Mucosa of descending colon (tissue), 3 donors: Measurements from ENCODE around the gene NOS1. TPM values are rescaled to one million over a fixed set of nuclear protein-coding genes. Genes with fewer than 3 reads are reported as not detected.

ENCODE experiments used
- ATAC-seq: fragments of 200-7000 bp; cut with Tn5 transposase; one replicate; pipeline ENCODE4 v1.9.1; 2020; ENCODE audit warnings: mild to moderate bottlenecking, moderate library complexity
- DNase-seq, 3 donors: peaks; one replicate each; pipeline ENCODE4 v3.0.0-alpha.2; 2020
- H3K36me3 ChIP-seq: fragments of 200-600 bp; one replicate; pipeline ENCODE4 v1.8.0; 2021; ENCODE audit warnings: low read depth, mild to moderate bottlenecking
- H3K4me1 ChIP-seq: fragments of 200-600 bp; one replicate; pipeline ENCODE4 v1.8.0; 2021; ENCODE audit warnings: low read depth, mild to moderate bottlenecking
- H3K4me3 ChIP-seq: fragments of 200-600 bp; one replicate; pipeline ENCODE4 v1.8.0; 2021; ENCODE audit warnings: mild to moderate bottlenecking
- H3K9me3 ChIP-seq: fragments of 200-600 bp; one replicate; pipeline ENCODE4 v1.8.0; 2021; ENCODE audit warnings: mild to moderate bottlenecking
- intact Hi-C, 2 donors: fragments of 100-400 bp; cut with DNase I in 1 of 2; cut with micrococcal nuclease in 1 of 2; formaldehyde crosslinking; loops; one replicate each; pipeline versions ENCODE4 v1.11.0 to v1.11.1; 2022; cut with DNase I, micrococcal nuclease
- total RNA-seq, 3 donors: library from RNA; stranded (reverse); fragmentation: NEBNext Ultra II Directional in 2 of 3; extraction: Animal tissue kit (Norgen Biotek cat#: 25700) in 2 of 3; gene quantifications; one replicate each; pipeline versions ENCODE4 v1.2.1 to v1.2.4, GENCODE V29; 2021 to 2023
- TF ChIP-seq, protein P1 (sequence below): fragments of 200-600 bp; IDR thresholded peaks from one replicate; pipeline ENCODE4 v1.8.0; 2022; ENCODE audit warnings: antibody characterized with exemption, mild to moderate bottlenecking
- donor health status: DM: no; HTN: no; CAD: no; lungs with moderate emphysema.
- donor health status: DM: no; HTN: no; CAD: no.
- donor health status: DM: no; HTN: yes; CAD: no.

The NOS1 gene
- total RNA-seq, 3 donors from 2014 or later, result 0.09 to 11.0 (median 0.29) TPM

DNA sequence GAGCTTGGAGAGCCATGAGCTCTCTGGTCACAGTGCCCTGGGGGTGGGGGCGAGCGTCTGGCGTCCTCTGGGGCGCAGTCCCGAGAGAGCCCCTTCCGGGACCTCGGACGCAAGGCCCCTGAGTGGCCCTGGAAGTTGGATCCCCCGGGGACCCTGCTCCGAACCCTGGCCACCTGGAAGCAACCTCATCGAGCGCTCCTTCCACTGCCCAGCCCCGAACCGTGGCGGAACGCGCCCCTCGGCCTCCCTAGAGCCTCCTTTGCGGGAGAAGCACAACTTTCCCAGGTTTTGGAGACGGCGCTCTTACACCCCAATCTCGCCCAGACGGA lies 1.2 kb downstream of the NOS1 start:
- intact Hi-C loops, result loop anchor here in 1 of 2 donors (10.0 kb wide), 1 partner anchor 235 kb away; no protein-coding TSS in a partner anchor
- Histone ChIP-seq H3K9me3 (no peaks in the 10 kb centered on the region), H3K36me3 (no peaks in the 10 kb centered on the region), H3K4me3 (no peak overlapping the region), H3K4me1 (no peaks in the 10 kb centered on the region)
- DNase-seq, result no peak
- ATAC-seq, result no peak
- TF ChIP-seq, protein P1, sequence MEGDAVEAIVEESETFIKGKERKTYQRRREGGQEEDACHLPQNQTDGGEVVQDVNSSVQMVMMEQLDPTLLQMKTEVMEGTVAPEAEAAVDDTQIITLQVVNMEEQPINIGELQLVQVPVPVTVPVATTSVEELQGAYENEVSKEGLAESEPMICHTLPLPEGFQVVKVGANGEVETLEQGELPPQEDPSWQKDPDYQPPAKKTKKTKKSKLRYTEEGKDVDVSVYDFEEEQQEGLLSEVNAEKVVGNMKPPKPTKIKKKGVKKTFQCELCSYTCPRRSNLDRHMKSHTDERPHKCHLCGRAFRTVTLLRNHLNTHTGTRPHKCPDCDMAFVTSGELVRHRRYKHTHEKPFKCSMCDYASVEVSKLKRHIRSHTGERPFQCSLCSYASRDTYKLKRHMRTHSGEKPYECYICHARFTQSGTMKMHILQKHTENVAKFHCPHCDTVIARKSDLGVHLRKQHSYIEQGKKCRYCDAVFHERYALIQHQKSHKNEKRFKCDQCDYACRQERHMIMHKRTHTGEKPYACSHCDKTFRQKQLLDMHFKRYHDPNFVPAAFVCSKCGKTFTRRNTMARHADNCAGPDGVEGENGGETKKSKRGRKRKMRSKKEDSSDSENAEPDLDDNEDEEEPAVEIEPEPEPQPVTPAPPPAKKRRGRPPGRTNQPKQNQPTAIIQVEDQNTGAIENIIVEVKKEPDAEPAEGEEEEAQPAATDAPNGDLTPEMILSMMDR, result no peak

DNA sequence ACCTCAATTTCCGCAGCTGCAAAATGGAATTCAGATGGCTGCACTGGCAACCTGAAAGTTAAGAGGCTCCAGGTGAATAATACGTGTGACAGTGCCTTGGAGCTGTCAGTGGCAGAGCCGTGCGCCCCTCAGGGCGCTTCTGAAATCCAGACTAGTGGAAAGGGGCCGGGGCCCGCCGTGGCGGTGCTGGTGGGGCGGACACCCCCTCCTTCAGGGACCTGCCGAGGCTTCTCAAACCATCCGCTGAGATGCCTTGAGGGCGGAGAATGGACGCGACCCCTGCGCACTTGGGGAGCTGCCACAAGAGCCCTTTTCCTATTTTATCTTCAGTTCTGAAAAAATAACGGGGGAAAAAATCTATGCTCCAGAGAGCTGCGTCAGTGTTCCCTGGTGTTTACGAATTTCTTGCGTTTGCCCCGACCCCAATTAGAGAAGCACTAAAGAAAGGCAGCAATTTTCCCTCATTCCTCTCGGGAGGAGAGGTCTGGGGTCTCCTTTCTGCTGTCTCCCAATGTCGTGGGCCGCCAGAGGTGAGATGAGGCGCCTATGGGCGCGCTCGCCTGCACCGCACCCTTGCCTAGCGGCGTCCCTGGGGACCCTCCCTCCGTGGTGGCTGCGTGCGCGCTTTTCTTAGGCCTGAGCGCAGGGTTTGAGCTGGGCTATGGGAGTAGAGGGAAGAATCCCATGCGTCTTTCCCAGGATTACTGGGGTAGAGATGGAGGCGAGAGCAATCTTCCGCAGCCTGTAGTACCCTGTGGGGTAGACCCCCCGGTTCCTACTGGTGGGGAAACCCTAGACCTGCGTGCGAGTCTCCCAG lies 2.2 kb downstream of the NOS1 start:
- ATAC-seq (no peak), DNase-seq (no peak)
- Histone ChIP-seq H3K9me3 (no peaks in the 10 kb centered on the region), H3K4me3 (no peak overlapping the region), H3K36me3 (no peaks in the 10 kb centered on the region), H3K4me1 (no peaks in the 10 kb centered on the region)
- TF ChIP-seq, protein P1, result no peak
- intact Hi-C loops, result no loop called here

DNA sequence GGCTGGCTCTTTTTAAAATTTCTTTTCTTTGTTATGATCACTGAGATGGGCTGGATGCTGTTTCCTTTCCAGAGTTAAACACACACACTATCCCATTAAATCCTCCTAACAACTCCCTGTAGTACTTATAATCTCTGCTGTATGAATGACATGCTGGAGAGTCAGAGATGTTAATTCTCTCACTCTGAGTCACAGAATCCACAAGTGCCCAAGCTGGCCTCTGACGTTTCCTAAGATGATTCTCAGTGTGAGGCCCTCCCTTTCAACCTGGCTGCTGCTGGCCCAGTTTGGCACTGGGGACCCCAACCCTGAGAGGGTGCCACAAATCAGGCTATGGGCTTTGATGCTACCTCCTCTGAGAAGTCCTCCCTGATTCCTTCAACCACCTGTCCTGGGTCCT lies 5.4 kb downstream of the NOS1 start:
- H3K36me3 ChIP-seq, result no peaks in the 10 kb centered on the region
- no peak for ATAC-seq
- TF ChIP-seq, protein P1, result no peak

DNA sequence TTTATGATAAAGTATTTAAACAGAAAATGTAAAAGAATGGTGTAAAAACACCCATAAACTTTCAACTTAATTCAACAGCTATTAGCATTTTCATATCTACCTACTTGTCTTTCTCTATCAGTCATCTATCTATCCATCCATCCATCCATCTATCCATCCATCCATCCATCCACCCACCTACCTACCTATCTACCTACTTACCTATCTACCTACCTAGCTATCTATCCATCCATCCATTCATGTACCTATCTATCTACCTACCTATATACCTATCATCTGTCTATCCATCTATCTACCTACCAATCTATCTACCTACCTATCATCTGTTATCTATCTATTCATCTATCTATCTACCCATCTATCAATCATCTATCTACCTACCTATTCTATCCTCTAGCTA lies 8.5 kb downstream of the NOS1 start:
- Histone ChIP-seq H3K9me3 (no peaks in the 10 kb centered on the region), H3K36me3 (no peaks in the 10 kb centered on the region), H3K4me1 (no peaks in the 10 kb centered on the region), H3K4me3 (no peak overlapping the region)
- intact Hi-C loops, result no loop called here
- DNase-seq, result no peak
- TF ChIP-seq, protein P1, result no peak
- no peak for ATAC-seq

More for the DNA sequence above, 5.4 kb downstream of the NOS1 start:
- intact Hi-C loops, result no loop called here
- Histone ChIP-seq H3K4me1 (no peaks in the 10 kb centered on the region), H3K9me3 (no peaks in the 10 kb centered on the region), H3K4me3 (no peak overlapping the region)
- DNase-seq, result no peak

DNA sequence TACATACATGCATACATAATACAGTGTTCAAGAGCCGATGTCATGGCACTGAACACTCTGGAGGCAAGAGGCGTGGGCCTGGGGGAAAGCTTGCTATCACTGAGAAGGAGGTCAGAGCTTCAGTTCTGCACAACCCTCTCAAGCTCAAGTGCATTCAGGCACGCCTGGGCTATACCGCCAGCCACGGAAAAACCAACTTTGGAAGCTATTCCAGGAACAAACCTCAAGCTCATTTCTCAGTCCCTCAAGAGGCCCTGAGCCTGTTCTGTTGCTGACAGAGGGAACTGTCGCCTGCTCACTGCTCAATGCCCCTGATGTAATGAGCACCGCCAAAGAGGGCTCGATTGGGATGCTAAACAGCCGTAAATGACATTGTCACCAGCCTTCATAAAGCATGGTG lies 9.2 kb downstream of the NOS1 start:
- H3K9me3 ChIP-seq, result no peaks in the 10 kb centered on the region
- no peaks in the 10 kb centered on the region for H3K4me1 ChIP-seq
- TF ChIP-seq, protein P1, result no peak
- H3K36me3 ChIP-seq, result no peaks in the 10 kb centered on the region
- intact Hi-C loops, result no loop called here
- DNase-seq, result no peak
- no peak for ATAC-seq
- H3K4me3 ChIP-seq, result no peak overlapping the region

DNA sequence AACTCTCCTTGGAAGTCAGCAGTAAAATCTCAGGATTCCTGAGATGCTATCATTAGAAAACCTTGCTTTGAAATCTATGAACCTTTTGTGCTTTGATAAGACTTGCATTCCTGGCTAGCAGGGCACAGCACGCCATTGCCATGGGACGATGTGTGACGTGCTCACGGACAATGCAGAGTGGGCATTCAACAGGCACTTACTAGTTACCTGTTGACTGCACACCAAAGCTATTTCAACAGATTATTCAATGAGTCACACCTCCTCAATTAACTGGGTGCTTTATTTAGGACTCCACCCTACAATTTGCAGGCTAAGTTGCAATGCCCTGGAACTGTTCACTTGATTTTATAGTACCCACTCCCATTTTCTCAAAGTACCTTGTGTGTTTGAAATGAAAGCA lies 11.3 kb downstream of the NOS1 start:
- no peaks in the 10 kb centered on the region for H3K9me3 ChIP-seq
- ATAC-seq (no peak), DNase-seq (no peak)
- no peaks in the 10 kb centered on the region for H3K36me3 ChIP-seq
- no peaks in the 10 kb centered on the region for H3K4me1 ChIP-seq
- H3K4me3 ChIP-seq, result no peak overlapping the region
- TF ChIP-seq, protein P1, result no peak
- intact Hi-C loops, result no loop called here
